OCI-LY7 (cell line): ENCODE results near the gene CSNK2A1. TPM values are rescaled to one million over a fixed set of nuclear protein-coding genes. Genes with fewer than 3 reads are reported as not detected.

Source experiments
- BruUV-seq: library from RNA; stranded (reverse); fragments of 400-500 nt; replicated peaks from 2 replicates; lab custom pipeline; 2021; lab: Mats Ljungman, UMichigan
- CTCF ChIA-PET: fragments of 300-600 bp; sonication (Branson Sonifier 250); formaldehyde crosslinking; loops from one replicate; lab custom pipeline; 2022; ENCODE audit warnings: antibody characterized with exemption; ENCODE audit not compliant: unreplicated experiment; lab: Charles Lee
- POLR2A ChIA-PET: fragments of 300-600 bp; sonication (Branson Sonifier 250); formaldehyde crosslinking; loops from one replicate; lab custom pipeline; 2022; ENCODE audit warnings: antibody characterized with exemption; lab: Charles Lee
- DNase-seq: peaks from one replicate; pipeline ENCODE4 v3.0.0-alpha.2; 2015; ENCODE audit warnings: low spot score
- H2AFZ ChIP-seq: fragments of 200-600 bp; sonication (generic), shearing (Covaris generic); 2 replicates; pipeline ENCODE4 v1.6.1; 2014; ENCODE audit warnings: mild to moderate bottlenecking, antibody characterized with exemption, low read length, moderate library complexity
- H3K27ac ChIP-seq: fragments of 200-600 bp; sonication (generic); 2 replicates; pipeline ENCODE4 v1.5.1; 2014; ENCODE audit warnings: mixed run types, low read depth, mild to moderate bottlenecking, moderate library complexity, low read length, inconsistent platforms; ENCODE audit not compliant: poor library complexity, severe bottlenecking
- H3K36me3 ChIP-seq: fragments of 200-600 bp; sonication (generic); 2 replicates; pipeline ENCODE4 v1.6.1; 2014; ENCODE audit warnings: mild to moderate bottlenecking, antibody characterized with exemption, low read length, moderate library complexity, mixed read lengths; ENCODE audit not compliant: insufficient read depth
- H3K4me1 ChIP-seq: fragments of 200-600 bp; sonication (generic); 2 replicates; pipeline ENCODE4 v1.5.1; 2014; ENCODE audit warnings: mild to moderate bottlenecking, low read length; ENCODE audit not compliant: insufficient read depth, poor library complexity, severe bottlenecking
- H3K4me2 ChIP-seq: fragments of 200-600 bp; sonication (generic); 2 replicates; pipeline ENCODE4 v1.6.1; 2014; ENCODE audit warnings: mild to moderate bottlenecking, low read length
- H3K4me3 ChIP-seq: fragments of 200-600 bp; sonication (generic); 2 replicates; pipeline ENCODE4 v1.5.1; 2014; ENCODE audit warnings: mild to moderate bottlenecking, low read depth, low read length; ENCODE audit not compliant: poor library complexity, severe bottlenecking
- H3K79me2 ChIP-seq: fragments of 200-600 bp; sonication (generic); 2 replicates; pipeline ENCODE4 v1.6.1; 2016; ENCODE audit warnings: low read depth, mild to moderate bottlenecking, low read length, moderate library complexity, mixed read lengths; ENCODE audit not compliant: insufficient read depth
- H3K9me2 ChIP-seq: fragments of 200-600 bp; sonication (generic); 2 replicates; pipeline ENCODE4 v1.6.1; 2016; ENCODE audit warnings: mild to moderate bottlenecking, low read length, mixed read lengths; ENCODE audit not compliant: insufficient read depth
- H3K9me3 ChIP-seq: fragments of 200-600 bp; sonication (generic); 2 replicates; pipeline ENCODE4 v1.6.1; 2014; ENCODE audit warnings: mild to moderate bottlenecking, mixed run types, low read length, mixed read lengths
- H4K20me1 ChIP-seq: fragments of 200-600 bp; sonication (generic); 2 replicates; pipeline ENCODE4 v1.6.1; 2014; ENCODE audit warnings: mild to moderate bottlenecking, antibody characterized with exemption, low read length, moderate library complexity, mixed read lengths; ENCODE audit not compliant: insufficient read depth
- EZH2phosphoT487 ChIP-seq: fragments of 200-600 bp; sonication (generic); IDR thresholded peaks from 2 replicates; pipeline ENCODE4 v1.6.1; 2018; ENCODE audit warnings: low read depth, borderline replicate concordance, mild to moderate bottlenecking, mixed run types, antibody characterized with exemption, low read length, moderate library complexity, mixed read lengths
- intact Hi-C: fragments of 100-400 bp; cut with micrococcal nuclease; formaldehyde crosslinking; loops from one replicate; pipeline ENCODE4 v1.10.0; 2022; ENCODE audit not compliant: unreplicated experiment
- total RNA-seq, 2 experiments: library from RNA; depleted of rRNA in 1 of 2; stranded (reverse); fragments of >200 nt in 1 of 2; shearing (Covaris generic) in 1 of 2; gene quantifications; 2 replicates each; pipeline ENCODE4 v1.2.3, GENCODE V29; 2014 to 2022
- TF ChIP-seq, protein P1 (sequence below): fragments of 200-600 bp; sonication (generic); conservative IDR thresholded peaks from 2 replicates; pipeline ENCODE4 v1.5.1; 2014; ENCODE audit warnings: mild to moderate bottlenecking, antibody characterized with exemption, low read length, moderate library complexity, mixed read lengths

CSNK2A1 gene
- total RNA-seq, 2 experiments from 2014 or later = 90.8 to 164 TPM

DNA sequence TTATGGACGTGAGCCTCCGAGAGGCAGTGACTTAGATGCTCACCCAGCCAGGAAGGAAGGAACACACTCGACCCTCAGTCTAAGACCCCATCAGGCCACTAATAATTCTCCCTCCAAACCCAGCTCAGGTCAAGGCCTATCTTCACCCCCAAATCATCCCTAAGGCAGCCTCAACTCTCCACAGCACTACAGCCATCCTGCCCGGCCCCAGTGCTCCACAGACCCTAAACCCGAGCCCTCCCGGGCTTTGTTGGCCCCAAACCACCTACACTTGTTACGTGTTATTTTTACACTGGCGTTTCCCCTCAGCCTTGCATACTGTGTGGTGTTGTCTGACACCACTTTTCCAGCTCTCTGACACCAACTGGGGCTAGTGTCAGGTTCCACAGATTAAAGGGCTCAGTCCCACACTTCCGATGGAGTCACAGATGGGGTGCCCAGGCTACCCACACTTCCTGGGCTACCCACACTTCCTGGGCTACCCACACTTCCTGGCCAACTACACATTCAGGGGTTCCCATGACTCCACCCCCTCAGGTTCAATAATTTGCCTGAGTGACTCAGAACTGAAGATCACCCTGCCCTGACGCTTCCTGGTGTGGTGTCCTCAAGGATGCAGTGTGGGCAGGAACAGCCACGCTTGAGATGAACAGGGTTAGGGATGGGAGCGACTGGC, 110.2 kb downstream of the CSNK2A1 start:
- no peak overlapping the region for H3K4me3 ChIP-seq
- H3K27ac ChIP-seq = peak overlapping the region; percentile 9
- no peaks in the 10 kb centered on the region for H3K9me2 ChIP-seq
- intact Hi-C loops = no loop called here
- no peak overlapping the region for H2AFZ ChIP-seq
- no peaks in the 10 kb centered on the region for H3K79me2 ChIP-seq
- ChIA-PET POLR2A (no interaction called here), CTCF (no interaction called here)
- TF ChIP-seq, protein P1, sequence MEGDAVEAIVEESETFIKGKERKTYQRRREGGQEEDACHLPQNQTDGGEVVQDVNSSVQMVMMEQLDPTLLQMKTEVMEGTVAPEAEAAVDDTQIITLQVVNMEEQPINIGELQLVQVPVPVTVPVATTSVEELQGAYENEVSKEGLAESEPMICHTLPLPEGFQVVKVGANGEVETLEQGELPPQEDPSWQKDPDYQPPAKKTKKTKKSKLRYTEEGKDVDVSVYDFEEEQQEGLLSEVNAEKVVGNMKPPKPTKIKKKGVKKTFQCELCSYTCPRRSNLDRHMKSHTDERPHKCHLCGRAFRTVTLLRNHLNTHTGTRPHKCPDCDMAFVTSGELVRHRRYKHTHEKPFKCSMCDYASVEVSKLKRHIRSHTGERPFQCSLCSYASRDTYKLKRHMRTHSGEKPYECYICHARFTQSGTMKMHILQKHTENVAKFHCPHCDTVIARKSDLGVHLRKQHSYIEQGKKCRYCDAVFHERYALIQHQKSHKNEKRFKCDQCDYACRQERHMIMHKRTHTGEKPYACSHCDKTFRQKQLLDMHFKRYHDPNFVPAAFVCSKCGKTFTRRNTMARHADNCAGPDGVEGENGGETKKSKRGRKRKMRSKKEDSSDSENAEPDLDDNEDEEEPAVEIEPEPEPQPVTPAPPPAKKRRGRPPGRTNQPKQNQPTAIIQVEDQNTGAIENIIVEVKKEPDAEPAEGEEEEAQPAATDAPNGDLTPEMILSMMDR = no peak
- no peak for TF ChIP-seq EZH2phosphoT487
- DNase-seq = no peak
- H3K9me3 ChIP-seq = no peaks in the 10 kb centered on the region
- H3K4me2 ChIP-seq = no peak overlapping the region
- no TSS peak for BruUV-seq
- peaks cover 61% of the 10 kb centered on the region for H3K36me3 ChIP-seq
- H4K20me1 ChIP-seq = no peaks in the 10 kb centered on the region
- peaks cover 20% of the 10 kb centered on the region for H3K4me1 ChIP-seq

DNA sequence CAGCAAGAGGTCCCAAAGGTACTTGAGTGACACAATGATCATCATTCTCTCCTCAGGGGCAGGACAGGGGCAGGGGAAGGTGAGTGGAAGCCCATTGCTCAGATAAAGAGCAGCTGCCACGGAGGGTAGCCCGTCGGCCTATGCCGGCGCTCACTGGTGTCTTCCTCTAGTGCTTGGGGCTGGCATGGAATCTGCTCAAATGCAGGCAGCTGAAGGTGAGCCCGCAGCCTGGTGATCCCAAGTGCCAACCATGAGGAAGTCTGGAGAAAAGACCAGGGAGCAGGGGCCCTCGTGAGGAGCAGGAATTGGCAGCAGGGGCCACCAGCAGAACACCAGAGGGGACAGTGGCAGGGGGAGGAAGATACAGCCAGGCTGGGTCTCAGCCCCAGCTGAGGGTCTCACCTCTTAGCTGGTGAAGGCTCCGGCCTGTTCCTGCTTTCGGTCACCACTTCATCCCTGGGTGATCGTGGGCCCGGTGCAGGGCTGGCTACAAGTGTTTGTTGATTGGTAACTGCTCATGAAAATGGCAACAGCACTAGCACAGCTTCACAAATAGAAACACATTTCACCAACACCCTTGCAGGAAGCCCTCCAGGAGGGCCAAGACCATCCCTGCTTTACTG, 110.8 kb downstream of the CSNK2A1 start:
- CTCF ChIA-PET = no interaction called here
- BruUV-seq = TSS peak; percentile 27
- peak overlapping the region; percentile 9 for H3K27ac ChIP-seq
- H3K36me3 ChIP-seq = peaks cover 61% of the 10 kb centered on the region
- TF ChIP-seq EZH2phosphoT487 = no peak
- TF ChIP-seq, protein P1 = no peak
- no peaks in the 10 kb centered on the region for H4K20me1 ChIP-seq
- no peaks in the 10 kb centered on the region for H3K79me2 ChIP-seq
- peaks cover 13% of the 10 kb centered on the region for H3K4me1 ChIP-seq
- intact Hi-C loops = no loop called here
- H3K4me2 ChIP-seq = no peak overlapping the region
- no peaks in the 10 kb centered on the region for H3K9me3 ChIP-seq
- POLR2A ChIA-PET = no interaction called here
- no peak overlapping the region for H2AFZ ChIP-seq
- no peak overlapping the region for H3K4me3 ChIP-seq
- DNase-seq = no peak
- no peaks in the 10 kb centered on the region for H3K9me2 ChIP-seq

DNA sequence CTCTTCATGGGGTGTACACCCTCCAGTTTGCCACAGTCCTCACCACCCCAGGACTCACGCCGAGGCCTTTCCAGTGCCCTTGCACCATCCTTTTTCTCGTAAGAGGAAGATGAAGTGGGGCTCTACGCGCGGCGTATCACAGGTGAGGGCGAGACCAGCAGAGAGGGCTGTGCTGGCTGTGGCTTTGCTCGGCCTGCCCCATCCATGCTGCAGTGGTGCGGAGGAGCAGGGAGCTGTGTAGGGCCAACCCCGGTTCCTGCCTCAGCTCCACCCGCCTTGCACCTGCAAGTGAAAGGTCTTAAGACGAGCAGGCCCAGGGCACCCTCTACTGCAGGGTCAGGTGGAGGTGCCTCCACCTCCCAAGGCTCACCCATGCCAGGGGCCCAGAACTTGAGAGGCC, 111.4 kb downstream of the CSNK2A1 start:
- BruUV-seq = no TSS peak
- ChIA-PET POLR2A (interaction anchor here (0.8 kb wide), 1 partner anchor 76 kb away, joined by 3 read pairs; no protein-coding TSS in a partner anchor), CTCF (no interaction called here)
- Histone ChIP-seq H3K36me3 (peaks cover 61% of the 10 kb centered on the region), H2AFZ (no peak overlapping the region), H4K20me1 (no peaks in the 10 kb centered on the region), H3K4me2 (no peak overlapping the region), H3K9me3 (no peaks in the 10 kb centered on the region), H3K9me2 (no peaks in the 10 kb centered on the region), H3K4me1 (peaks cover 7% of the 10 kb centered on the region), H3K79me2 (no peaks in the 10 kb centered on the region), H3K27ac (no peak overlapping the region), H3K4me3 (no peak overlapping the region)
- no peak for DNase-seq
- intact Hi-C loops = no loop called here
- TF ChIP-seq EZH2phosphoT487 = no peak
